Measurements from ENCODE around the gene AK8.

AK8 gene

GRCh38 chr9:132883349-132884294, 5.5 kb upstream of the AK8 start:
- no peak overlapping the region for H3K9ac ChIP-seq (ENCODE audit: low read length)
- no peak overlapping the region for H3K4me2 ChIP-seq (ENCODE audit: low read depth, low read length, poor library complexity, severe bottlenecking)
- TF ChIP-seq, protein P1, sequence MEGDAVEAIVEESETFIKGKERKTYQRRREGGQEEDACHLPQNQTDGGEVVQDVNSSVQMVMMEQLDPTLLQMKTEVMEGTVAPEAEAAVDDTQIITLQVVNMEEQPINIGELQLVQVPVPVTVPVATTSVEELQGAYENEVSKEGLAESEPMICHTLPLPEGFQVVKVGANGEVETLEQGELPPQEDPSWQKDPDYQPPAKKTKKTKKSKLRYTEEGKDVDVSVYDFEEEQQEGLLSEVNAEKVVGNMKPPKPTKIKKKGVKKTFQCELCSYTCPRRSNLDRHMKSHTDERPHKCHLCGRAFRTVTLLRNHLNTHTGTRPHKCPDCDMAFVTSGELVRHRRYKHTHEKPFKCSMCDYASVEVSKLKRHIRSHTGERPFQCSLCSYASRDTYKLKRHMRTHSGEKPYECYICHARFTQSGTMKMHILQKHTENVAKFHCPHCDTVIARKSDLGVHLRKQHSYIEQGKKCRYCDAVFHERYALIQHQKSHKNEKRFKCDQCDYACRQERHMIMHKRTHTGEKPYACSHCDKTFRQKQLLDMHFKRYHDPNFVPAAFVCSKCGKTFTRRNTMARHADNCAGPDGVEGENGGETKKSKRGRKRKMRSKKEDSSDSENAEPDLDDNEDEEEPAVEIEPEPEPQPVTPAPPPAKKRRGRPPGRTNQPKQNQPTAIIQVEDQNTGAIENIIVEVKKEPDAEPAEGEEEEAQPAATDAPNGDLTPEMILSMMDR (IDR thresholded peaks at IDR 0.05; ENCODE audit: insufficient read depth, low read length, poor library complexity, severe bottlenecking), result no peak
- TF ChIP-seq EZH2phosphoT487 (conservative IDR thresholded peaks at IDR 0.05; ENCODE audit: low read length), result no peak
- H3K27ac ChIP-seq (ENCODE audit: low read depth, low read length), result no peak overlapping the region
- H3K9me3 ChIP-seq (ENCODE audit: insufficient read depth, low read length), result no peaks in the 10 kb centered on the region
- no peaks in the 10 kb centered on the region for H4K20me1 ChIP-seq (ENCODE audit: low read depth, low read length)
- no peaks in the 10 kb centered on the region for H3K36me3 ChIP-seq (ENCODE audit: low read length)
- H3K27me3 ChIP-seq (ENCODE audit: low read length), result no peaks in the 10 kb centered on the region; the same call in 1 of the 2 replicates
- no peak overlapping the region for H3K4me3 ChIP-seq (ENCODE audit: insufficient read depth, low read length, poor library complexity, severe bottlenecking)
- peaks cover 3% of the 10 kb centered on the region; the same call in 1 of the 2 replicates for H3F3A ChIP-seq (ENCODE audit: insufficient read depth)
- no peak overlapping the region for H2AFZ ChIP-seq (ENCODE audit: low read depth, low read length, severe bottlenecking)
- H3K79me2 ChIP-seq (ENCODE audit: insufficient read depth, low read length), result no peaks in the 10 kb centered on the region
- H3K9me2 ChIP-seq (replicated peaks; ENCODE audit: insufficient read depth, low read length), result no peaks in the 10 kb centered on the region

- no peak overlapping the region for H3K4me2 ChIP-seq (ENCODE audit: low read depth, low read length, poor library complexity, severe bottlenecking)
- no peak overlapping the region for H3K9ac ChIP-seq (ENCODE audit: low read length)
- H3K9me3 ChIP-seq (ENCODE audit: insufficient read depth, low read length), result no peaks in the 10 kb centered on the region
- no peaks in the 10 kb centered on the region for H3K9me2 ChIP-seq (replicated peaks; ENCODE audit: insufficient read depth, low read length)
- no peak overlapping the region for H3K4me3 ChIP-seq (ENCODE audit: insufficient read depth, low read length, poor library complexity, severe bottlenecking)
- TF ChIP-seq, protein P1 (IDR thresholded peaks at IDR 0.05; ENCODE audit: insufficient read depth, low read length, poor library complexity, severe bottlenecking), result no peak
- TF ChIP-seq EZH2phosphoT487 (conservative IDR thresholded peaks at IDR 0.05; ENCODE audit: low read length), result no peak
- H3K79me2 ChIP-seq (ENCODE audit: insufficient read depth, low read length), result no peaks in the 10 kb centered on the region
- peaks cover 3% of the 10 kb centered on the region; the same call in 1 of the 2 replicates for H3F3A ChIP-seq (ENCODE audit: insufficient read depth)
- no peaks in the 10 kb centered on the region for H3K36me3 ChIP-seq (ENCODE audit: low read length)
- no peaks in the 10 kb centered on the region; the same call in 1 of the 2 replicates for H3K27me3 ChIP-seq (ENCODE audit: low read length)
- H2AFZ ChIP-seq (ENCODE audit: low read depth, low read length, severe bottlenecking), result no peak overlapping the region
- no peak overlapping the region for H3K27ac ChIP-seq (ENCODE audit: low read depth, low read length)
- H4K20me1 ChIP-seq (ENCODE audit: low read depth, low read length), result no peaks in the 10 kb centered on the region
Observed at GRCh38 chr9:132882616-132883015, 4.5 kb upstream of the AK8 start.

GRCh38 chr9:132881826-132882225, 3.7 kb upstream of the AK8 start:
- no peaks in the 10 kb centered on the region for H3K36me3 ChIP-seq (ENCODE audit: low read length)
- H3K27ac ChIP-seq (ENCODE audit: low read depth, low read length), result no peak overlapping the region
- no peaks in the 10 kb centered on the region; the same call in 1 of the 2 replicates for H3K27me3 ChIP-seq (ENCODE audit: low read length)
- no peaks in the 10 kb centered on the region for H3K79me2 ChIP-seq (ENCODE audit: insufficient read depth, low read length)
- no peak overlapping the region for H2AFZ ChIP-seq (ENCODE audit: low read depth, low read length, severe bottlenecking)
- H3K4me3 ChIP-seq (ENCODE audit: insufficient read depth, low read length, poor library complexity, severe bottlenecking), result no peak overlapping the region
- no peaks in the 10 kb centered on the region for H3K9me3 ChIP-seq (ENCODE audit: insufficient read depth, low read length)
- H3K4me2 ChIP-seq (ENCODE audit: low read depth, low read length, poor library complexity, severe bottlenecking), result no peak overlapping the region
- no peak overlapping the region for H3K9ac ChIP-seq (ENCODE audit: low read length)
- H3F3A ChIP-seq (ENCODE audit: insufficient read depth), result peaks cover 3% of the 10 kb centered on the region; the same call in 1 of the 2 replicates
- H4K20me1 ChIP-seq (ENCODE audit: low read depth, low read length), result no peaks in the 10 kb centered on the region
- TF ChIP-seq EZH2phosphoT487 (conservative IDR thresholded peaks at IDR 0.05; ENCODE audit: low read length), result no peak
- TF ChIP-seq, protein P1 (IDR thresholded peaks at IDR 0.05; ENCODE audit: insufficient read depth, low read length, poor library complexity, severe bottlenecking), result no peak
- no peaks in the 10 kb centered on the region for H3K9me2 ChIP-seq (replicated peaks; ENCODE audit: insufficient read depth, low read length)
